Uterus (tissue), 4 donors: ENCODE measurements around the gene LETMD1. TPM values are rescaled to one million over a fixed set of nuclear protein-coding genes. Genes with fewer than 3 reads are reported as not detected.

ENCODE experiments used
- DNase-seq, 2 donors: peaks; one replicate each; pipeline ENCODE4 v3.0.0-alpha.2; 2019 to 2020
- H3K27ac ChIP-seq, 2 donors: fragments of 200-600 bp; sonication (generic); 1 replicate in 1 of 2; 2 replicates in 1 of 2; pipeline ENCODE4 v1.5.1; 2016 to 2018
- H3K27me3 ChIP-seq, 2 donors: fragments of 200-600 bp; sonication (generic); one replicate each; pipeline ENCODE4 v1.5.1; 2018 to 2019; ENCODE audit warnings: control low read depth in 1 of 2
- H3K36me3 ChIP-seq, 2 donors: fragments of 200-600 bp; sonication (generic); one replicate each; pipeline ENCODE4 v1.5.1; 2019; ENCODE audit warnings: control low read depth in 1 of 2
- H3K4me1 ChIP-seq, 2 donors: fragments of 200-600 bp; sonication (generic); one replicate each; pipeline ENCODE4 v1.5.1; 2018 to 2019; ENCODE audit warnings: control low read depth in 1 of 2
- H3K4me3 ChIP-seq, 2 donors: fragments of 200-600 bp; sonication (generic); 1 replicate in 1 of 2; 2 replicates in 1 of 2; pipeline ENCODE4 v1.5.1; 2018 to 2019; ENCODE audit warnings: mild to moderate bottlenecking in 1 of 2
- H3K9me3 ChIP-seq, 2 donors: fragments of 200-600 bp; sonication (generic); one replicate each; pipeline ENCODE4 v1.5.1; 2019; ENCODE audit warnings: control low read depth in 1 of 2
- POLR2A ChIP-seq, 2 donors: fragments of 450-650 bp; IDR thresholded peaks; one replicate each; pipeline ENCODE4 v1.6.1; 2016; ENCODE audit warnings: antibody characterized with exemption in 2 of 2, mild to moderate bottlenecking in 1 of 2, moderate library complexity in 1 of 2
- intact Hi-C: fragments of 100-400 bp; cut with DNase I; formaldehyde crosslinking; loops from one replicate; pipeline ENCODE4 v1.15.1; 2023; ENCODE audit warnings: low total_unique reads
- total RNA-seq, 4 donors: library from RNA; depleted of rRNA in 3 of 4; stranded (reverse); fragments of >200 nt in 3 of 4; gene quantifications; one replicate each; pipeline versions ENCODE4 v1.1.0 to v1.2.4, GENCODE V29; 2014 to 2023
- TF ChIP-seq, protein P1 (sequence below), 4 experiments: fragments of 200-600 bp in 2 of 4; fragments of 450-650 bp in 2 of 4; sonication (generic) in 2 of 4; IDR thresholded peaks; one replicate each; pipeline ENCODE4 v1.5.1; 2016 to 2019; ENCODE audit warnings: antibody characterized with exemption in 4 of 4, mild to moderate bottlenecking in 2 of 4, moderate library complexity in 1 of 4
- donor health status: DM: yes; HTN: yes; CAD: no.

LETMD1 gene, protein sequence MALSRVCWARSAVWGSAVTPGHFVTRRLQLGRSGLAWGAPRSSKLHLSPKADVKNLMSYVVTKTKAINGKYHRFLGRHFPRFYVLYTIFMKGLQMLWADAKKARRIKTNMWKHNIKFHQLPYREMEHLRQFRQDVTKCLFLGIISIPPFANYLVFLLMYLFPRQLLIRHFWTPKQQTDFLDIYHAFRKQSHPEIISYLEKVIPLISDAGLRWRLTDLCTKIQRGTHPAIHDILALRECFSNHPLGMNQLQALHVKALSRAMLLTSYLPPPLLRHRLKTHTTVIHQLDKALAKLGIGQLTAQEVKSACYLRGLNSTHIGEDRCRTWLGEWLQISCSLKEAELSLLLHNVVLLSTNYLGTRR
- 10 to 100 TPM; 45.9 to 81.5 (median 61.5) TPM for total RNA-seq

DNA sequence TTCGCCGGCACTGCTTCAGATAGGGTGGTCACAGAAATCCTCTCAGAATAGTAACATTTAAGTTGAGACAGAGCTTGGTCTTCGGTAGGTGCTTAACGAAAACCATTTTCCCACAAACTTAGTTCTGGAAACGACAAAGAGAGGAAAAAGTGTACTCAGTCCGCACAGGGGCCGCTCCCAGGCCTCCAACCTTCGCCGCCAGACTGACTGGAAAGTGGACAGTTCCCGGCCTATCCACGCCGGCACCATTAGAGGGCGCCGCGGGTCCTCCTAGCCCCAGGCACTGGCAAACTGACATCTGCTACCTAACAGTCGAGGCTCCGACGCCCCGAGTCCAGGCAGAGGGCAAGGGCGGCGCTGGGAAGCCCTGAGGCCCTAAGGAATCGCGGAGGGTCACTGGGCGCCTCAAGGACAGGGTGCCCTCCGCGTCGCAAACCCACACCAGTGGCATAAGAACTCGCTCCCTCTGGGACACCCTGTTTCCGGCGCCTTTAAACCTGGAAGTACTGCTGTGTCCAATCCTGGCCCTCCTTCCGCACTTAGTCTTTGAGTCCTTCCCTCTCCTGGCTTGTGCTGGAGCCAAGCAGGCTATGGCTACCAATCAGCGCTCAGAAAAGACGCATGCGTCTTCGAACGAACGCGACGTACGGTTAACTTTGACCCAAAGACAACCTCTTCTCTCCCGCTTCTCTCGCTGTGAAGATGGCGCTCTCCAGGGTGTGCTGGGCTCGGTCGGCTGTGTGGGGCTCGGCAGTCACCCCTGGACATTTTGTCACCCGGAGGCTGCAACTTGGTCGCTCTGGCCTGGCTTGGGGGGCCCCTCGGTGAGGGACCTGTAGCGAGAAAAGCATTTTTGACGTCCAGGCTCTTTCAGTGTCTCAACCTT, at the start of gene LETMD1:
LETMD1 (plus strand) TSS at position 673 of the 886 bp plus-strand sequence; CDS start at position 703, 30 bp downstream.
- peak; percentile 93 to 96 for DNase-seq
- Histone ChIP-seq H3K27me3 (no peaks in the 10 kb centered on the region), H3K4me1 (peaks cover 0 to 9% of the 10 kb centered on the region in 2 donors), H3K4me3 (peak within 1 kb of the TSS; percentile 69 to 84), H3K36me3 (no peaks in the 10 kb centered on the region), H3K9me3 (no peaks in the 10 kb centered on the region), H3K27ac (peak within 1 kb of the TSS; percentile 92 to 95)
- TF ChIP-seq, protein P1, sequence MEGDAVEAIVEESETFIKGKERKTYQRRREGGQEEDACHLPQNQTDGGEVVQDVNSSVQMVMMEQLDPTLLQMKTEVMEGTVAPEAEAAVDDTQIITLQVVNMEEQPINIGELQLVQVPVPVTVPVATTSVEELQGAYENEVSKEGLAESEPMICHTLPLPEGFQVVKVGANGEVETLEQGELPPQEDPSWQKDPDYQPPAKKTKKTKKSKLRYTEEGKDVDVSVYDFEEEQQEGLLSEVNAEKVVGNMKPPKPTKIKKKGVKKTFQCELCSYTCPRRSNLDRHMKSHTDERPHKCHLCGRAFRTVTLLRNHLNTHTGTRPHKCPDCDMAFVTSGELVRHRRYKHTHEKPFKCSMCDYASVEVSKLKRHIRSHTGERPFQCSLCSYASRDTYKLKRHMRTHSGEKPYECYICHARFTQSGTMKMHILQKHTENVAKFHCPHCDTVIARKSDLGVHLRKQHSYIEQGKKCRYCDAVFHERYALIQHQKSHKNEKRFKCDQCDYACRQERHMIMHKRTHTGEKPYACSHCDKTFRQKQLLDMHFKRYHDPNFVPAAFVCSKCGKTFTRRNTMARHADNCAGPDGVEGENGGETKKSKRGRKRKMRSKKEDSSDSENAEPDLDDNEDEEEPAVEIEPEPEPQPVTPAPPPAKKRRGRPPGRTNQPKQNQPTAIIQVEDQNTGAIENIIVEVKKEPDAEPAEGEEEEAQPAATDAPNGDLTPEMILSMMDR (IDR thresholded peaks at IDR 0.05), result peak; percentile 88 to 97 (median 92)
- peak; percentile 6 to 64 for TF ChIP-seq POLR2A (IDR thresholded peaks at IDR 0.05)
- intact Hi-C loops, result loop anchor here (5.0 kb wide), 1 partner anchor 39 kb away; no protein-coding TSS in a partner anchor

DNA sequence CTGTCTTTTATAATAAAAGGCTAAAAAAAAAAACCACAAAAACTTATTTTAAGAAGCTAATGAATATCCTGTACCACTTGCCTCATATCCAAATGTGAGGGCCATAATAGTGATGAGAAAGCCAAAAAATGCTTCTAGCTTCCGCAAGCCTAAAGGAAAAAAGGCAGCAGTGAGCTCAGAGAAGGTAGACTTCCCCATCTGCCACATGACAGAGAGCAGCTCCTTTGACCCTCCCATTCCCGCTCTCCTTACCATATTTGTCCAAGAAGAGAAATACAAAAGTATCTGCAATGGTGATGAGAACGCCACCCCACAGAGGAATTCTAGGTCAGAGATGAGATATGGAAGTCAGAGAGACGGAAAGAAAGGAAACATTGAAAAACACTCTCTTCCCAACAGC, 49.0 kb upstream of the LETMD1 start:
- Histone ChIP-seq H3K27me3 (no peaks in the 10 kb centered on the region), H3K4me1 (no peaks in the 10 kb centered on the region), H3K9me3 (no peaks in the 10 kb centered on the region), H3K4me3 (no peak overlapping the region), H3K36me3 (no peaks in the 10 kb centered on the region), H3K27ac (no peak overlapping the region)
- intact Hi-C loops, result no loop called here
- TF ChIP-seq, protein P1 (IDR thresholded peaks at IDR 0.05), result no peak
- no peak for TF ChIP-seq POLR2A (IDR thresholded peaks at IDR 0.05)
- DNase-seq, result no peak

DNA sequence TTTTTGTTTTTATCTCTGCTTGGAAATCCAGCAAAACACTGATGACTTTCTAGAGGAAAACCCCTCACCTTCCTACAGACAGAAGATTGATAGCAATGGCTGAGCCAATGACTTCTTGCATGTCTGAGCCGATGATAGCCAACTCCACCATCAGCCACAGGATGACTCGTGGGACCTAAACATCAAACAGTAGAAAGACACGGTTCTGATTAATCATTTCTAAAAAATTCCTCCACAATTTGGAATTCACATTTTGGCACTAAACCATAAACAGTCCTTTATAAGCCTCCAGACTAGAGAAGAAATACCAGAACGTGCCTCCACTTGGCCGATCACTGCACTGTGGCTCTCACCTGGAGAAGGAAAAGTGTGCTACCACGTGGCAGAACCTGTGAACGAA, 47.9 kb upstream of the LETMD1 start:
- DNase-seq, result no peak
- H3K36me3 ChIP-seq, result no peaks in the 10 kb centered on the region
- H3K27ac ChIP-seq, result no peak overlapping the region
- H3K4me3 ChIP-seq, result no peak overlapping the region
- no peaks in the 10 kb centered on the region for H3K4me1 ChIP-seq
- H3K27me3 ChIP-seq, result no peaks in the 10 kb centered on the region
- intact Hi-C loops, result no loop called here
- no peaks in the 10 kb centered on the region for H3K9me3 ChIP-seq
- TF ChIP-seq, protein P1 (IDR thresholded peaks at IDR 0.05), result no peak
- TF ChIP-seq POLR2A (IDR thresholded peaks at IDR 0.05), result no peak

DNA sequence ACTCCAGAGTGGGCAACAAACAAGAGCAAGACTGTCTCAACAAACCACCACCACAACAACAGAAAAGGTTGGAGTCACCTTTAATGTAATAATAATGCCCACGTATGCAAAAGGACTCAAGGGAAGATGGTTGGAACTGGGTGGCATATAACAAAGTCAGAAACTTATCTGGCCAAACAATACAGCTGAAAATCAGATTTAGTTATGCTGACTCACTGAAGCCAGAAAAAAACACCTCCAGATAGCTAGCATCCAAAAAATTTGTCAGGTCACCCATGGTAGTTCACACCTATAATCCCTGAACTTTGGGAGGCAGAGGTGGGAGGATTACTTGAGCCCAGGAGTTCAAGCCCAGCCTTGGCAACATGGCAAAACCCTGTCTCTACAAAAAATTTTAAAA, 46.3 kb upstream of the LETMD1 start:
- intact Hi-C loops, result no loop called here
- Histone ChIP-seq H3K27me3 (no peaks in the 10 kb centered on the region), H3K4me3 (no peak overlapping the region), H3K9me3 (no peaks in the 10 kb centered on the region), H3K4me1 (no peaks in the 10 kb centered on the region), H3K36me3 (no peaks in the 10 kb centered on the region), H3K27ac (no peak overlapping the region)
- DNase-seq, result no peak
- TF ChIP-seq, protein P1 (IDR thresholded peaks at IDR 0.05), result no peak

DNA sequence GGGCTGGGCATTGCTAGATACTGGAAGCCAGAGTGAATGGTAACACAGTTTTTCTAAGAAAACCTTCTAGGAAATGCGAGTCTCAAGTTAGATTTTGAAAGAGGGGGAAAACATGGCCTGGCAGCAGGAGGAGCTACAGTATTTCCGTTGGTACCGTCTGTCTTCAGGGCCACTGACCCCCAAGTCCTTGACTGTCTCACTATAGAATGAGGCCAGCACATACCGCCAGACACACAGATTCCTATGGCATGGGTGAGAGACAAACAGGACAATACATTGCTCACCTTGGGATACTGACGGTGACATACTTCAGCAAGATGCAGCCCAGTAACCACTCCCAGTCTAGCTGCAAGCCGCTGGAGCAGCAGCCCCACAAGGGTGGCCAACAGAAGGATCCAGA, 43.6 kb upstream of the LETMD1 start:
- DNase-seq, result no peak
- Histone ChIP-seq H3K4me1 (peaks cover 0 to under 1% of the 10 kb centered on the region in 2 donors), H3K9me3 (no peaks in the 10 kb centered on the region), H3K36me3 (no peaks in the 10 kb centered on the region), H3K27ac (no peak overlapping the region), H3K4me3 (no peak overlapping the region), H3K27me3 (no peaks in the 10 kb centered on the region)
- TF ChIP-seq, protein P1 (IDR thresholded peaks at IDR 0.05), result no peak
- TF ChIP-seq POLR2A (IDR thresholded peaks at IDR 0.05), result no peak
- intact Hi-C loops, result no loop called here
